Neuronal stem cell (in vitro differentiated cells): Measurements from ENCODE around the gene BLM.

Source experiments
- DNase-seq: peaks from one replicate; pipeline ENCODE4 v3.0.0-alpha.2; 2013; ENCODE audit warnings: low spot score
- H2AFZ ChIP-seq: one replicate; pipeline ENCODE4 v1.6.1; 2013; ENCODE audit warnings: mild to moderate bottlenecking, low read length, inconsistent platforms
- H2AK5ac ChIP-seq: 2 replicates; pipeline ENCODE4 v1.6.1; 2013; ENCODE audit warnings: low read depth, mild to moderate bottlenecking, inconsistent platforms, low read length, moderate library complexity, mixed read lengths
- H2BK120ac ChIP-seq: 2 replicates; pipeline ENCODE4 v1.6.1; 2013; ENCODE audit warnings: low read depth, mild to moderate bottlenecking, inconsistent platforms, low read length, moderate library complexity, mixed read lengths
- H2BK12ac ChIP-seq: one replicate; pipeline ENCODE4 v1.6.1; 2013; ENCODE audit warnings: low read length, inconsistent platforms
- H2BK15ac ChIP-seq: 2 replicates; pipeline ENCODE4 v1.6.1; 2013; ENCODE audit warnings: mild to moderate bottlenecking, low read length, inconsistent platforms, mixed read lengths
- H2BK5ac ChIP-seq: one replicate; pipeline ENCODE4 v1.6.1; 2013; ENCODE audit warnings: inconsistent platforms, mild to moderate bottlenecking, low read length, moderate library complexity
- H3K14ac ChIP-seq: one replicate; pipeline ENCODE4 v1.6.1; 2013; ENCODE audit warnings: low read length, inconsistent platforms
- H3K18ac ChIP-seq: 2 replicates; pipeline ENCODE4 v1.6.1; 2013; ENCODE audit warnings: low read length, inconsistent platforms
- H3K23ac ChIP-seq: 2 replicates; pipeline ENCODE4 v1.6.1; 2013; ENCODE audit warnings: low read depth, mild to moderate bottlenecking, mixed read lengths, low read length, inconsistent platforms; ENCODE audit not compliant: poor library complexity
- H3K27ac ChIP-seq: replicated peaks from 3 replicates; pipeline ENCODE4 v1.5.1; 2013; ENCODE audit warnings: low read length, inconsistent platforms
- H3K27me3 ChIP-seq, 3 experiments: 2 replicates each; pipeline ENCODE4 v1.6.1; 2013; ENCODE audit warnings: low read length in 3 of 3, mild to moderate bottlenecking in 2 of 3, inconsistent platforms in 1 of 3, low read depth in 1 of 3, mixed read lengths in 1 of 3, moderate library complexity in 1 of 3; ENCODE audit not compliant: control insufficient read depth in 3 of 3, insufficient read depth in 3 of 3
- H3K36me3 ChIP-seq, 2 donors: replicated peaks in 1 of 2; 2 replicates each; pipeline ENCODE4 v1.6.1; 2013; ENCODE audit warnings: low read length in 2 of 2; ENCODE audit not compliant: control insufficient read depth in 2 of 2, insufficient read depth in 2 of 2
- H3K4ac ChIP-seq: 2 replicates; pipeline ENCODE4 v1.6.1; 2013; ENCODE audit warnings: inconsistent platforms, mild to moderate bottlenecking, low read length, moderate library complexity
- H3K4me1 ChIP-seq, 2 donors: 1 replicate in 1 of 2; 2 replicates in 1 of 2; pipeline ENCODE4 v1.6.1; 2013; ENCODE audit warnings: low read length in 2 of 2, low read depth in 1 of 2; ENCODE audit not compliant: control insufficient read depth in 2 of 2, insufficient read depth in 1 of 2
- H3K4me2 ChIP-seq: one replicate; pipeline ENCODE4 v1.6.1; 2013; ENCODE audit warnings: mild to moderate bottlenecking, low read length, inconsistent platforms; ENCODE audit not compliant: insufficient read depth, poor library complexity, severe bottlenecking
- H3K4me3 ChIP-seq, 2 donors: 2 replicates each; pipeline ENCODE4 v1.5.1; 2013; ENCODE audit warnings: low read length in 2 of 2, mild to moderate bottlenecking in 2 of 2, inconsistent platforms in 1 of 2, moderate library complexity in 1 of 2
- H3K79me1 ChIP-seq: one replicate; pipeline ENCODE4 v1.6.1; 2013; ENCODE audit warnings: low read depth, mild to moderate bottlenecking, inconsistent platforms, low read length, moderate library complexity
- H3K9ac ChIP-seq: one replicate; pipeline ENCODE4 v1.6.1; 2013; ENCODE audit warnings: mild to moderate bottlenecking, low read depth, low read length, inconsistent platforms; ENCODE audit not compliant: poor library complexity
- H3K9me3 ChIP-seq, 2 donors: replicated peaks in 1 of 2; 2 replicates each; pipeline versions ENCODE3 to v1.6.1; 2013; ENCODE audit warnings: low read length in 2 of 2, mild to moderate bottlenecking in 2 of 2, inconsistent platforms in 1 of 2, low read depth in 1 of 2, mixed read lengths in 1 of 2, moderate library complexity in 1 of 2; ENCODE audit not compliant: control insufficient read depth in 2 of 2, insufficient read depth in 1 of 2
- H4K8ac ChIP-seq: one replicate; pipeline ENCODE4 v1.6.1; 2013; ENCODE audit warnings: low read depth, mild to moderate bottlenecking, inconsistent platforms, low read length, moderate library complexity
- H4K91ac ChIP-seq: one replicate; pipeline ENCODE4 v1.6.1; 2013; ENCODE audit warnings: low read length, low read depth, mild to moderate bottlenecking, inconsistent platforms; ENCODE audit not compliant: poor library complexity
- WGBS, 2 donors: extraction: QIAGEN DNeasy Blood & Tissue Kit; methylation state at CpG; one replicate each; pipeline ENCODE4 v1.1.7; 2013; ENCODE audit warnings: missing lambda C conversion rate in 2 of 2, mixed read lengths in 1 of 2; ENCODE audit not compliant: insufficient read length in 2 of 2, insufficient replicate concordance in 1 of 2; ENCODE audit errors: extremely low coverage in 2 of 2; 5-methylcytosine and 5-hydroxymethylcytosine counted together

Gene BLM

GRCh38 chr15:90857337-90857736 lies 140.2 kb downstream of the BLM start:
- H3K4me2 ChIP-seq: no peak overlapping the region
- H3K27me3 ChIP-seq: no peaks in the 10 kb centered on the region
- H3K9ac ChIP-seq: no peak overlapping the region
- peak overlapping the region; percentile 20 for H3K23ac ChIP-seq
- no peak overlapping the region for H2BK15ac ChIP-seq
- no peaks in the 10 kb centered on the region for H3K9me3 ChIP-seq
- H3K27ac ChIP-seq: no peak overlapping the region
- no peak overlapping the region for H4K8ac ChIP-seq
- no peak overlapping the region for H4K91ac ChIP-seq
- WGBS, 2 donors: no CpG with 5 or more reads among the region's 8 CpGs
- H3K14ac ChIP-seq: no peak overlapping the region
- H3K4ac ChIP-seq: no peak overlapping the region
- no peaks in the 10 kb centered on the region for H3K4me1 ChIP-seq
- H3K36me3 ChIP-seq: no peaks in the 10 kb centered on the region
- H2BK120ac ChIP-seq: no peak overlapping the region
- DNase-seq: no peak
- H3K18ac ChIP-seq: no peak overlapping the region
- H2BK12ac ChIP-seq: no peak overlapping the region
- peaks cover 2% of the 10 kb centered on the region for H3K79me1 ChIP-seq
- no peak overlapping the region for H2AFZ ChIP-seq
- no peak overlapping the region for H2BK5ac ChIP-seq
- H3K4me3 ChIP-seq: no peak overlapping the region
- H2AK5ac ChIP-seq: no peak overlapping the region

DNA sequence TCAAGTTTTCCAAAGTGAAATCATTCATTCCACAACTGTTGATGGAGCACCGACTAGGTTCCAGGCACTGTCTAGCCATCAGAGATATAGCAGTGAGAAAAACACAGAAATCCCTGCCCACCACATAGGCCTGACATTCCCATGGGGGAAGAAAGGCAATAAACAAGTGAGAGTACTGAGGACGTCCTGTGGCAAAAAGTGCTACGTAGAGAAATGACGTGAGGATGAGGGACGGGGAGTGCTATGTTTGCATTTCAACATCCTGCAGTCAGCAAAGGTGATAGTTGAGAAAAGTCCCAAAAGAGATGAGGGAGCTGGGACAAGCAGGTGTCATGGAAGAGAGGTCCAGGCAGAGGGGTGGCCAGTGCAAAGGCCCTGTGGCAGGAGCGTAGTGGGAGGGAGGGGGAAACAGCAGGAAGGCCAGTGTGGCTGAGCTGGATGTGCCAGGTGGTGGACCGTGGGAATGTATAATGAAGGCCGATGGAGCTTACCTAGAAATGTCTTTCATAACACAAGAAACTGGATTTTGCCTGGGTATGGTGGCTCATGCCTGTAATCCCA lies 140.8 kb downstream of the BLM start:
- Histone ChIP-seq H2BK5ac (no peak overlapping the region), H3K36me3 (no peaks in the 10 kb centered on the region), H3K4me2 (no peak overlapping the region), H3K9ac (no peak overlapping the region), H2BK120ac (no peak overlapping the region), H3K9me3 (no peaks in the 10 kb centered on the region), H3K27ac (no peak overlapping the region), H3K23ac (no peak overlapping the region), H2BK15ac (no peak overlapping the region), H3K4ac (no peak overlapping the region), H3K4me3 (no peak overlapping the region), H3K27me3 (no peaks in the 10 kb centered on the region), H2AK5ac (no peak overlapping the region), H3K79me1 (peaks cover 2% of the 10 kb centered on the region), H3K4me1 (no peaks in the 10 kb centered on the region), H2BK12ac (no peak overlapping the region), H3K14ac (no peak overlapping the region), H3K18ac (no peak overlapping the region), H4K8ac (no peak overlapping the region), H4K91ac (no peak overlapping the region), H2AFZ (no peak overlapping the region)
- DNase-seq: no peak
- no CpG with 5 or more reads among the region's 8 CpGs for WGBS, 2 donors

DNA sequence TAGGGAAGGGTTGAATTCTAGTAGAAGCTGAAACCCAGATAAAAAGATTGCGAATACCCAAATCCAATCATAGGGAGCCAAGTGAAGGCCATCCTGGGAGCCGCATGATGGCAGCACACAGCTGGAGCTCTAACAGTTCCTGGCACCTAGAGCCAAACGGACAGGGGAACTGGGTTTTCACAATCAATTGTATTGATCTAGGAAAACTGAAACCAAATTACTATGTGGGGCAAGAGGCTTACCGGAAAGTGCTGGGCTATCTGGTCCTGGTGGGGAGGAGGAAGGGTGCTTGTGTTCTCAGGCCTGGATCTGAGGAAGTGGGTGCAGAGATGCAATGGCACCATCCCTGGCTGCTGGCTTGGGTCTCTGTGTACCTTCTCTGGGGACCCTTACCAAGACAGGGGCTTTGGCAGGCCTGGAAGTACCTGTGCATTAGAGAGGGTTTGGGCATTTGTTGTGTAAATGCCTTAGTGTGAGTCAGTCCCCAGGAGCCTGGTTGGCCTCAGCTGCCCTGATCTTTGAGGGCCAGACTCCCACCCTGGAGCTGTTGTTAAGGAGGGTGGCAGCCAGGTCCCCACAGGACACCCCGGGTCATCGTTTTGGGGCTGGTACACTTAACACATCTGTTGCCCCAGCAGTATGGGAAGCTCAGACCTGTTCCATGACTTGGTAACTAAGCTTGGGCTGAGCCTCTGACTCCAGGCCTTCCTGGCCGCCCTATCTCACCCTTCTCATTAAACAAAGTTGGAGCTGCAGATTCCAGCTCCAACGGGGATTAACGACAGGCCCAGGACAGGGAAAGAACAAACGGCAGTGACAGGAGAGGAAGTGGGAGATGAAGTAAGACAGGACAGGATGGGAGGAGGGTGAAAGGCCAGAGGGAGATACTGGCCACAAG lies 142.3 kb downstream of the BLM start:
- Histone ChIP-seq H4K91ac (no peak overlapping the region), H3K9me3 (no peaks in the 10 kb centered on the region), H2AFZ (peak overlapping the region; percentile 39), H3K4ac (no peak overlapping the region), H3K9ac (no peak overlapping the region), H3K27ac (no peak overlapping the region), H3K36me3 (no peaks in the 10 kb centered on the region), H2BK15ac (peak overlapping the region; percentile 22), H2BK120ac (no peak overlapping the region), H3K27me3 (no peaks in the 10 kb centered on the region), H3K4me1 (no peaks in the 10 kb centered on the region), H3K23ac (no peak overlapping the region), H2AK5ac (no peak overlapping the region), H2BK12ac (no peak overlapping the region), H4K8ac (no peak overlapping the region), H3K4me2 (no peak overlapping the region), H3K18ac (no peak overlapping the region), H3K79me1 (peaks cover 2% of the 10 kb centered on the region), H2BK5ac (no peak overlapping the region), H3K14ac (no peak overlapping the region), H3K4me3 (no peak overlapping the region)
- DNase-seq: no peak
- no CpG with 5 or more reads among the region's 10 CpGs for WGBS, 2 donors

DNA sequence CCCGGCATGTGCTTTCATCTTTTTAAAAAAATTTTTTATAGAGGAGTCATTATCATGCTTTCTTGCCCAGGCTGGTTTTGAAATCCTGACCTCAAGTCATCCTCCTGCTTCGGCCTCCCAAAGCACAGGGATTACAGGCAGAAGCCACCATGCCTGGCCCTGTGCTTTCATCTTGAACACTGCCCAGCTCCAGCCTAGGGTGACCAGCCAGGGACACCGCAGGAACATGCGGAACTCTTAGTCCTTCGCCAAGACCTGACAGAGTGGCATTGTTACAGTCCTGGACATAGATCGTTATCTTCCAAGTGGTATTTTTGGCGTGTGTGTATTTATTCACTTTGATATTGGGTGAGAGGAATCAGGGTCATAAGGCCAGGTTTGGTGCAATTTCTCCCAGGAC lies 143.3 kb downstream of the BLM start:
- H2BK15ac ChIP-seq: peak overlapping the region; percentile 79
- no peaks in the 10 kb centered on the region for H3K36me3 ChIP-seq
- H2AFZ ChIP-seq: no peak overlapping the region
- H2BK12ac ChIP-seq: no peak overlapping the region
- DNase-seq: no peak
- no peaks in the 10 kb centered on the region for H3K27me3 ChIP-seq
- H3K79me1 ChIP-seq: peaks cover 2% of the 10 kb centered on the region
- no peak overlapping the region for H2BK120ac ChIP-seq
- H3K14ac ChIP-seq: no peak overlapping the region
- no peak overlapping the region for H3K4me3 ChIP-seq
- H3K9ac ChIP-seq: no peak overlapping the region
- H3K18ac ChIP-seq: no peak overlapping the region
- no peak overlapping the region for H2AK5ac ChIP-seq
- H4K91ac ChIP-seq: no peak overlapping the region
- H4K8ac ChIP-seq: no peak overlapping the region
- H3K23ac ChIP-seq: peak overlapping the region; percentile 77
- no peaks in the 10 kb centered on the region for H3K9me3 ChIP-seq
- H3K4me1 ChIP-seq: no peaks in the 10 kb centered on the region
- peak overlapping the region; percentile 14 for H2BK5ac ChIP-seq
- no peak overlapping the region for H3K4ac ChIP-seq
- H3K27ac ChIP-seq: no peak overlapping the region
- H3K4me2 ChIP-seq: no peak overlapping the region
- no CpG with 5 or more reads among the region's 7 CpGs for WGBS, 2 donors
